NCI-H146 treated with DMSO at 0.1 percent for 48 hours (cell line): Measurements from ENCODE around the gene CCDC24.

Experiments
- DNase-seq: peaks from one replicate; lab custom pipeline; 2025; ENCODE audit not compliant: unreplicated experiment; lab: John Stamatoyannopoulos, UW

CCDC24 gene

DNA sequence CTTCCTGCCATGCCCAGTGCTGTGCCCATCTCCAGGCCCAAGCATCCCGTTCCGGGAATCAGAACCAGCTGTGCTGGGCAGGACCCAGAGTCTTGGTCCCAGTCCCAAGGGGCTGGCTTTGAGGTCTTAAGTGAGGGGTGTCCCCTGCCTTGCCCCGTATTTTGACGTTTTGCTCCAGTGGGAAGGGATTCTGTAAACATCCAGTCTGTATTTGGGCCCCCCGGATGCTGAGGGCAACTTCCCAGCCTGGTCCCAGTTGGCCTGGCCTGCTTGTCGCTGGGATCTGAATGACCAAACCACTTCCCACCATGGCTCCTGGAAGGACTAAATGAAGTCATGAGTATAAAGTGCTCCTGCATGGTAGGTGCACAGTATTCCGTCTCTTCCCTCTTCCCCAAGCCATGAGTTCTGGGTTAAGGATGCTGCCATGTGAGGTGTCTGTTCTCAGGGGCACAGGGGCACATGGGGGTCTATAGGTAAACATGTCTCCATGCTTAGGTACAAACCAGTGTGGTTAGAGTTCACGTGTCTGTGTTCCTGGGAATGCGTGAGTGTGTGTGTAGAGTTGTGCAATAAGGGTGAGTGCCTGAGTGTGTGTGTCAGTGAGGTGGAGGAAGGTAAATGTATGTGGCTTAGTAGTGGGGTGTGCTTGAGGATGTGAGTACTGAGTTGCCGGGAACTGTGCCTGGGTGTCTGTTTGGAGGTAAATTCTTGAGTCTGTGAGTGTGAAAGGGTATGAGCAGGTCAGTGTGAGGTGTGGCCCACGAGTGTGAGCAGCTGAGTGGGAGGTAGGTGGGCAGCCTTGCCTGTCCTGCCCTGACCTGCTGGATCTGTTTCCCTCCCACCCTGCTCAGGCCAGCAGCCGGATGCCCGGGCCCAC lies 10.9 kb upstream of the CCDC24 start:
- no peak for DNase-seq

DNA sequence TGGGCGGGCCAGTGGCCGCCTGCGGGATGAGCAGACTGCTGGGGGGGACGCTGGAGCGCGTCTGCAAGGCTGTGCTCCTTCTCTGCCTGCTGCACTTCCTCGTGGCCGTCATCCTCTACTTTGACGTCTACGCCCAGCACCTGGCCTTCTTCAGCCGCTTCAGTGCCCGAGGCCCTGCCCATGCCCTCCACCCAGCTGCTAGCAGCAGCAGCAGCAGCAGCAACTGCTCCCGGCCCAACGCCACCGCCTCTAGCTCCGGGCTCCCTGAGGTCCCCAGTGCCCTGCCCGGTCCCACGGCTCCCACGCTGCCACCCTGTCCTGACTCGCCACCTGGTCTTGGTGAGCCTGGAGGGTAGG lies 10.3 kb upstream of the CCDC24 start:
- DNase-seq = no peak

DNA sequence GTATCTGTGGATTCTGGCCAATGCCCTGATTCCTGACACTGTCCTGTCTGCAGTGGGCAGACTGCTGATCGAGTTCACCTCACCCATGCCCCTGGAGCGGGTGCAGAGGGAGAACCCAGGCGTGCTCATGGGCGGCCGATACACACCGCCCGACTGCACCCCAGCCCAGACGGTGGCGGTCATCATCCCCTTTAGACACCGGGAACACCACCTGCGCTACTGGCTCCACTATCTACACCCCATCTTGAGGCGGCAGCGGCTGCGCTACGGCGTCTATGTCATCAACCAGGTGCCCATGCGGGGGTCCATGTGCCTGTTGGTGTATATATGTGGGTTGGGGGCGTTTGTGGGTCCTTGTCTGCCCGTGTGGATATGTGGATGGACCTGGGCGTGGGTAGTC lies 9.8 kb upstream of the CCDC24 start:
- no peak for DNase-seq

DNA sequence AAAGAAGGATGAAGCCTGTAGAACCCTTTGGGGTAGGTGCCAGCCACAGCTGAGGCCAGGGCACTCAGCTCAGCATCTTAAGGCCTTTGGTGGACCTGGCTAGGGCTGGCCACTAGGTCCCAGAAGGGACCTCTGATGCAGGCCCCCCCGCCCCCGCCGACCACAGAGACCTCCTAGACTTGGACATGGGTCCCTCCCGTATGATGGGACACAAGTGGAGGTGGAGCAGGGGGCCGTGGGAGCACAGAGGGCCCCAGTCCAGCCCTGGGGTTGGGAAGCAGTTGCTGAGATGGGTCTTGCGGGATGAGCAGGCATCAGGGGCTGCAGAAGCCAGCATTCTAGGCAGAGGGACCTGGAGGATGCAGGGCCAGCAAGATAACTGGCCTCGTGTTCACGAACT lies 9.2 kb upstream of the CCDC24 start:
- no peak for DNase-seq

DNA sequence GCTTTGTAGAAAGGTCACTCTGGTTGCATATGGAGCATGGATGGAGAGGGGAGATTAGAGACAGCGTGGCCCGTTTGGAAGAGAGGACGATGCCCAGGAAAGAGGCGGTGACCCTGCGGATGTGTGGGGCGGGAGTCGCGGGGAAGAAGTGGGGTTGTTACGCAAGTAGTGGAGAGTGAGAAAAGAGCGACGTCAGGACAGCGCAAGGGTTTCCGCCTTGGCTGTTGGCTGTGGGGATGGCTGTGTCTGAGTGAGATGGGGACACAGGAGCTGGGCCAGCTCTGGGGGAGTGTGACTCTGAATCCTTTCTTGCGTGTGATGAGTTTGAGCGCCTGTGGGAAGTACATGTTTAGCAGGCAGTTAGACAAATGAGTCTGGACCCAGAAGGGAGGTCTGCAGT lies 8.6 kb upstream of the CCDC24 start:
- DNase-seq = no peak

DNA sequence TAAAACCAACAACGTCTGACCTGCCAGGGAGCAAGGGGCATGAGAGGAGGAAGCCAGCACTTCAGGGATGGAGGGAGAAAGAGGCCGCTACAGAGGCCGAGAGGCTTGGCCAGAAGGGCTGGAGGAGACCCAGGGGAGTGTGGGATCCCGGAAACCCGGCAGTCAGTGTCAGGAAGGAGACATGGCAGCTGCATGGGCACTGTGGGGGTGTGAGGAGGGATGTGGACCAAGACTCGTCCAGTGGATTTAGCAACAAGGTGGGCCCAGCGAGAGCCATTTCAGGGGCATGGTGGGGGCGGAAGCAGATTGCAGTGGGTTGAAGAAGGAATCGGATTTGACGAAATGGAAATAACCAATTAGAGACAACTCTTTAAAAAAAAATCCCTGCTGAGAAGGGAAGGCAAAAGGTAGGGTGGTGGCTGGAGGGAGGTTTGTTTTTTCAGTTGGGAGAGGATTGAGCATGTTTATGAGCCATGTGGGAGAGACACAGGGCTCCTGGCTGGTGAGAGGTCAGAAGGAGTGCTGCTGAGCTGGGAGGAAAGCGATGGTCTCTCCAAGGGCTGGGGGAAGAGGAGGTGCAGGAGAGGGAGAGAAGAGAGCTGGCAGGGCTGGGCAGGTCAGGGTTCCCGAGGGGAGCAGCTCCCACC lies 8.0 kb upstream of the CCDC24 start:
- no peak for DNase-seq

DNA sequence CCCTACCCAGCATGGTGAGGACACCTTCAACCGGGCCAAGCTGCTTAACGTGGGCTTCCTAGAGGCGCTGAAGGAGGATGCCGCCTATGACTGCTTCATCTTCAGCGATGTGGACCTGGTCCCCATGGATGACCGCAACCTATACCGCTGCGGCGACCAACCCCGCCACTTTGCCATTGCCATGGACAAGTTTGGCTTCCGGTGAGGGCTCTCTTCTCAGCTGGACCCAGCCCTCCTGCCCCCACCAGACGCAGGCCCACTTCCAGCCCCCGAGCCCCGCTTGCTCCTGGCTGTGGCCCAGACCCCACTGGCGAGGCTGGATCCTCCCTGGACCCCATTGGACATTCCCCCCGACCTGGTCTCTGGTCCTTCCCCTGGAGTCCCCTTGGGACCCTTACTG lies 6.5 kb upstream of the CCDC24 start:
- DNase-seq = no peak

DNA sequence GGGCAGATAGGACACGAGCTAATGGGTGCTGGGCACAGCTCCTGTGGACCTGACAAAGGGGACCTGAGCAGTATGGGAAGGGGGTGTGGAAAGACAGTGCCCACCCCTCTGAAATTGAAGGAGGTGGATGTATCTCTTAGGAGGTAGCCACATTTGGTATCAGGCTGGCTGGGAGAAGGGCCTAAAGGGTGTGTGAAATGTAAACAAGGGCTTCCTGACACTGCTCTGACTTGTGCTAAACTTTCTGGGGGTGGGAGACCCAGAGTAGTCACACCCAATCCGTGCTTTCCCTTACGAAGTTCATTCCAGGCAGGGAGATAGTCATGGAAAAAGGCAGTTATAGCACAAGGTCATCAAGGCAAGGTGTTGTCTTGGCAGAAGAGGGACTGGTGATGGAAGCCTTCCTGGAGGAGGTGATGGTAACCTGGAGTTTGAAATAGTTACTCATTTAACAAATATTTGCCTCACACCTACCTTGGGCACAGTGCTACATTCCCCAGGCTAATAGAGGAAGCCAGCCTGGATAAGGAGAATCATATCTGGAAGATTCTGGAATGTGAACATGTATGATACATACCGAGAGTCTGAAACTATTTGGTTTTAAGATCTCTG lies 5.3 kb upstream of the CCDC24 start:
- DNase-seq = no peak

DNA sequence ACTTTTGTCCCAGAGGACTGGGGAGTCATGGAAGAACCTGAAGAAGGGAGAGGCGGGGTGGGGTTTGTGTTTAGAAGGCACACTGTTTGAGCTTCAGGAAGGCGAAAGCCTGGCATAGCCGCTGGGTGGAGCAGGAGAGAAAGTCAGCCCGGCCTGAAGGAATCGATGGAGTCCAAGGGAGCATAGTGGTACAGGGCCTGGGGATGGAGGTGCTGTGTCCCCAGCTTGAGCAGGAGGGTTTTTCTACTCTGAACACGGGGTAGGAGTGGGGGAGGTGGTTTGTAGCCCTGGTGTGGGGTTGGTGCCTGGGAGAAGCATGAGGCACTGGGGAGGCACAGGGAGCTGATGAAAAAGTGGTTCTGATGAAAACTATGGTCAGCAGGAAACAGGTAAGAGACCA lies 4.7 kb upstream of the CCDC24 start:
- DNase-seq = no peak

DNA sequence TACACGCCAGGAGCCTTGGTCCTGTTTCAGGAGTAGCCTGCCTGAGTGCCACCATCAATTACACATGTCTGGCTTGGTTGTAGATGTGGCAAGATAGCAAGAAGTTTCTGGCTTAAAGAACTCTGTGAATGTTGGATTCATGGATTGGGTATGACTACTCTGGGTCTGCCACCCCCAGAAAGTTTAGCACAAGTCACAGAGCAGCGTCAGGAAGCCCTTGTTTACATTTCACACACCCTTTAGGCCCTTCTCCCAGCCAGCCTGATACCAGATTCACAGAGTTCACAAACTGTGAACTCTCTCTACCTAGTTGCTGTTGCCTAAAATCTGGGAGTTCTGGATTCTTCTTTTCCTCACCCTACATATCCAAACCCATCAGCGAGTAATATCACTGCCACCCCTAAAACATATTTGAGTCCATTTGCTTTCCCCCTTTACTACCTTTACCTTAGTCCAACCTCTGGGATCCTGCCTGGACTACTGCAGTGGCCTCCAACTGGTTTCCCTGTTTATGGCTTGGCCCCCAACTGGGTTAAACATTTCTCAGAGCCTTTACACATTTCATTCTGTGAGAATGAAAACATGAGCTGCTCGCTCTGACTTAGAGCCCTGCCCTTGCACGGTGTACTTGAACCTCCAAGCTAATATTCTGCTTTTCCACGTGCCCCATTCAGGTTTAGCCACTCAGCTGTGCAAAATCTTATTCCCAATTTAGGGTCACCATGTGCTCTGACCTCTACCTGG lies 4.1 kb upstream of the CCDC24 start:
- DNase-seq = no peak

DNA sequence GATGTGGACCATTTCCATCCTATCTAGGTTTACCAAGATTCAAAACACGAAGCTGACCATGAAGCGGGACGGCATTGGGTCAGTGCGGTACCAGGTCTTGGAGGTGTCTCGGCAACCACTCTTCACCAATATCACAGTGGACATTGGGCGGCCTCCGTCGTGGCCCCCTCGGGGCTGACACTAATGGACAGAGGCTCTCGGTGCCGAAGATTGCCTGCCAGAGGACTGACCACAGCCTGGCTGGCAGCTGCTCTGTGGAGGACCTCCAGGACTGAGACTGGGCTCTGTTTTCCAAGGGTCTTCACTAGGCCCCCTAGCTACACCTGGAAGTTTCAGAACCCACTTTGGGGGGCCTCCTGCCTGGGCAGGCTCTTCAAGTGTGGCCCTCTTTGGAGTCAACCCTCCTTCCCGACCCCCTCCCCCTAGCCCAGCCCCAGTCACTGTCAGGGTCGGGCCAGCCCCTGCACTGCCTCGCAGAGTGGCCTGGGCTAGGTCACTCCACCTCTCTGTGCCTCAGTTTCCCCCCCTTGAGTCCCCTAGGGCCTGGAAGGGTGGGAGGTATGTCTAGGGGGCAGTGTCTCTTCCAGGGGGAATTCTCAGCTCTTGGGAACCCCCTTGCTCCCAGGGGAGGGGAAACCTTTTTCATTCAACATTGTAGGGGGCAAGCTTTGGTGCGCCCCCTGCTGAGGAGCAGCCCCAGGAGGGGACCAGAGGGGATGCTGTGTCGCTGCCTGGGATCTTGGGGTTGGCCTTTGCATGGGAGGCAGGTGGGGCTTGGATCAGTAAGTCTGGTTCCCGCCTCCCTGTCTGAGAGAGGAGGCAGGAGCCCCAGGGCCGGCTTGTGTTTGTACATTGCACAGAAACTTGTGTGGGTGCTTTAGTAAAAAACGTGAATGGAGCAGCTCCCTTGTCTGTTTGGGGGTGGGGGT lies 864 bp upstream of the CCDC24 start:
- no peak for DNase-seq

DNA sequence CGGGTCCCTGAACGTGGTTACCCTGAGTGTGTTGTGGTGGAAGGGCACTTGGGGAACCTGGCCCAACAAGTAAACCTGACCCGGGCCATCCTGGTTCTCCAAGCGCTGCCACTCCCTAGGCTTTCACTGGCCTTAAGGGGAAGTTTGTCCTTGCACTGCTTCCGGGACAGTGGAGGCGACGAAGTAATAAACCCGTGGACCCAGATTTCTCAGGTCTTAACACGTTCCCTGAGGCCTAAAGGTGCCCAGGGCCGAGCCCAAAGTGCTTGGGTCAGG lies 261 bp upstream of the CCDC24 start:
- no peak for DNase-seq

DNA sequence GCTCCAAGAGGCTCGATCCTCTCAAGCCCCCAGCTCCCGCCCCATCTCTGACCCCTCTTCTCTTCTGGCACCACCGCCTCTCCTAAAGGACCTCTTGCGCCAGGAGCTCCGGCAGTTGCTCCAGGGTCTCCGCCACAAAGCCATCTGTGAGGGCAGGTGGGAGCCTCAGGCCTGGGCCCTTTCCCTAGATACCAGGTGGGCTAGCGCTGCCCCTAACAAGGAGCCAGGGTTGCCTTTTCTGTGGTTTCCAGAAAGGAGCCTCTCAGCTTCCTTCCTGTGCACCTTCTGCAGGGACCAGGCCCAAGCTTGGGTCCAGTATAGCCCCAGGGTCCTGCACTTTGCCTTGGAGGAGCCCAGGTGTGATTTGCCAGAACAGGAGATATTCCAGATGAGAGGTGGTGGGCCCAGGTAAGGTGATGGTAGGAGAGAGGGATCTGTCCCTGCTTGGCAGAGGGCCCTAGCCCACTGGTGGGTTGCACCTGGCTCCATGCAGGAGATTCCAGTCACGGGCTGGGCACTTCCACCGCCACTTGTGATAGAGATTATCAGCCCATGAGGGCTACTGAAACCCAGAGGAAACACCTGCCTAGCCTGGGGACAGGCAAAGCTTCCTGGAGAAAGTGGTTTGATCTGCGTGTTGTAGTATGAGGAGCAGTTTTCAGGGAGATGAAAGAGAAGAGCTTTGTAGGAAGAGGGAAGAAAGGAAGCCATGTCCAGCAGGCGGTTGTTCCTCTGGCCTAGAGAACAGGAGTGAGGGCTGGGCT lies 1.0 kb downstream of the CCDC24 start:
- DNase-seq = no peak

DNA sequence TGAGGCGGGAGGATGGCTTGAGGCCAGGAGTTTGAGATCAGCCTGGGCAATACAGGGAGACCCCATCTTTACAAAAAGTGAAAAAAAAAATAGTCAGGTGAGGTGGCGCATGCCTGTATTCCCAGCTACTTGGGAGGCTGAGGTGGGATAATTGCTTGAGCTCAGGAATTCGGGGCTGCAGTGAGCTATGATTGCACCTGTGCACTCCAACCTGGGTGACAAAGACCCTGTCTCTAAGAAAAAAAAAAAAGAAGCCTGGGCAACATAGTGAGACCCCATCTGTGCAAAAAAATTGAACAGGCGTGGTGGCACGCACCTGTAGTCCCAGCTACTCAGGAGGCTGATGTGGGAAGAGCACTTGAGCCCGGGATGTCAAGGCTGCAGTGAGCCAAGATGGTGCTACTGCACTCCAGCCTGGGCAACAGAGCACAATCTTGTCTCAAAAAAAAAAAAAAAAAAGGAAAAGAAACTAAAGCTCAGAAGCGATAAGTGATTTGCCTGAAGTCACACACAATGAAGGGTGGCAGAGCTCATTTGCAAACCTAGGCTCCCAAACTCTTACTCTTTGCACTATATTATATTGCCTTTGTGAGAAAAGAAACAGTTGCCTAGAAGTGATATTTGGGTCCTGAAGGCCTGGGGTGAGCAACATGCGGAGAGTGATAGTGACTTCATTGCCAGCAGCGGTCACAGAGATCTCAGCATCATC lies 2.0 kb downstream of the CCDC24 start:
- no peak for DNase-seq

DNA sequence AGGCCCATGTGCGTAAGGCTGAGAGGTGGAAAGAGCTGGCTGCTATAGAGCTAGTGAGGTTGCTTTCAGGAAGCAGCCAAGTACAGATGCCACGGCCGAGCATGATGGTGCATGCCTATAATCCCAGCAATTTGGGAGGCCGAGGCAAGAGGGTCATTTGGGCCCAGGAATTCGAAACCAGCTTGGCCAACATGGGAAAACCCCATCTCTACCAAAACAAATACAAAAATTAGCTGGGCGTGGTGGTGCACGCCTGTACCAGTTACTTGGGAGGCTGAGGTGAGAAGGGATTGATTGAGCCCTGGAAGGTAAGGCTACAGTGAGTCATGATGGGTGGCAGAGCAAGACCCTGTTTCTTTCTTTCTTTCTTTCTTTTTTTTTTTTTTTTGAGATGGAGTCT lies 2.7 kb downstream of the CCDC24 start:
- no peak for DNase-seq

DNA sequence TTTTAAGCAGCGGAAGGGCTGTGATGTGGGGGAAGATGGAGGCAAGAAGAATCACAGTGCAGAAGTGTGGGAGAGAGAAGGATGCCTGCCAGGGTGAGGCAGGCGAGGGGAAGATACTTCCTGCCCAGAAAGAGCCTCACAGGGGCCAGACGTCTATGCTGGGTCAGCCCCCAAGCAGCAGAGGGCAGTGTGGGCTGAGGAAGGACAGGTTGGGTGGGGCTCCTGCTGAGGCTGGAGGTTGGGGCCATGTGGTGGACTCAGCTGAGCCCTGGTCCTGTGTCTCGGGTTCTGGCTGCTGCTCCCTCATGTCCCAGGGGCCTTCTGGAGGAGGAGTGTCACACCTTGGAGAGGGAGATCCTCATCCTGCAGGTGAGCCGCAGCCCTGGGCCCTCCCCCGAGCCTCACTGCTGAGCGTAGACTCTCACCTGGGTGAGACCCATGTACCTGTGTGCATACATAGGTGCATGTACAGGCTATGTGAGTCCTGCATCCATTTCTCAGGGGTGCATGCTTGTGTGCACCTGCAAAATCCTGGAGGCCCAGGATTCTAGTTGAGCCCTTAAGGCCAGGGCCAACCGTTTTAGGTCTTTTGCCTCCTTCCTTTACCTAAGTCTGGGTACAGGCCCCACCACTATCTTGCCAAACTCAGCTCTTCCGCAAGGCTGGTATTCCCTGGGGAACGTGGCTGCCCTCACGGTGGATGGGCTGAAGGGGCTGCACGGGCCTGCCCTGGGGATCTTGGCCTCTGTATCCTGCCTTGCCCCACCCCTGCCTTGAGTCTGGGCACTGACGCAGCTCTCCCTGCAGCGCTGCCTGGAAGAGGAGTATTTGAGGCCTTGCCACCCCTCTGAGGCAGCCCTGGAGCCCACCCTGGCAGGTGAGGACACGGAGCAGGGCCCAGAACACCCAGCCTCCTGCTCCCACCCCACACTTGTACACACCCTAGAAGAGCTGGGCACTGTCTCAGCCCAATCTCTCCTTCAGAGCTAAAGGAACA lies 3.7 kb downstream of the CCDC24 start:
- no peak for DNase-seq

DNA sequence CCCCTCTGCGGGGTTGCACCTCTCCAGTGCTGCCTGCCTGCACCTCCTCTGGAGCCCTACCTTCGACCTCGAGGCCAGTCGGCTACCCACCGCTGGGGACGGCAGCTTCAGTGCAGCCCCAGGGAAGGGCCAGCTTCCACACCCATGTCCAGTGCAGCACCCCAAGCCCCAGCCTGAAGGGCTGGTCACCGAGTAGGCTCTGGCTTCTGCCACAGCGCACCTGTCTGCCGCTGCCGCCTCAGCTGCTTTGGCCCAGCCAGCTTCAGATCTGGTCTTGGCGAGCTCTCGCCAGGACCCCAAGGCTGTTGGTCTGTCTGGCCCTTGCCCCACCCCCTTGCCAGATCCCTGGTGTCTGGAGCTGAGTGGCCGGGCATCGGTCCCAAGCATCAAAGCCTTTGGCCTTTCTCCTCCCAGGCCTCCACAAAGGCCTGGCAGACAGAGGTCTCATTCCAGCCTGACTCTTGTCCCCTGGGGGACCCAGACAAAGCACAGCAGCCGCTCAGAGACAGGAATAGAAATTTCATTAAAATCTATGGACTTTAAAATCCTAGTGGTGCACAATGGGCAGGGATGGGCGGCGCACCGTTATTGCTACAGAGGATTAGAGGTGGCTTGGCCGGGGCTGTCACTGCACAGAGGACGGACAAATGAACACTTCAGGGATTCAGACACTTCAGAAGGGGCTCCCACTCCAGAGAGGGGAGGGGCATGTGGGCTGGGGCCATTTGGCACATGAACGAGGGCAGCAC lies 4.8 kb downstream of the CCDC24 start:
- no peak for DNase-seq

DNA sequence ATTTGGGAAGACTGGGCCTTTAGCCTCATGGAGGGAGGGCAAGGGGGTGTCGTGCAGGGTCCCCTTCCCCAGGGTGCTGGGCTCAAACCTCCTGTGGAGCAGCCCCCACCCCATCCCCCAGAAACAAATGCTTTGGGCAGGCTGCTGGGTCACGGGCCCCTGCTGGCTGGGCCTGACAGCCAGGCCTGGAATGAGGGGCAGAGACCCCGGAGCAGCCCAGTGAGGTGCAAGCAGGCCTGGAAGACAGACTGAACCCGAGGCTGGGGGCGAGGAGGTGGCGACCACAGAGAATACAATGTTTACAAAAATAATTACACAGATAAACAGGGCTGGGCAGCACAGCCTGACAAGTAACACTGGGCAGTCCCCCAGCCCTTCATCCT lies 5.3 kb downstream of the CCDC24 start:
- DNase-seq = no peak
